Prostate gland (tissue), 2 donors: ENCODE measurements around the gene AHNAK2. TPM values are rescaled to one million over a fixed set of nuclear protein-coding genes. Genes with fewer than 3 reads are reported as not detected.
"Not testable (repeated sequence)": the region's sequence is repeated elsewhere in the genome, so short reads cannot be mapped to it uniquely, and the experiment has no call there.

ENCODE experiments used
- DNase-seq: peaks from one replicate; pipeline ENCODE4 v3.0.0-alpha.2; 2019; ENCODE audit warnings: low spot score
- H3K27ac ChIP-seq, 2 donors: fragments of 200-600 bp; sonication (generic); 2 replicates each; pipeline ENCODE4 v1.5.1; 2017 to 2019
- H3K27me3 ChIP-seq: fragments of 200-600 bp; sonication (generic); replicated peaks from 2 replicates; pipeline ENCODE4 v1.5.1; 2019; ENCODE audit not compliant: insufficient read depth
- H3K36me3 ChIP-seq, 2 donors: fragments of 200-600 bp; sonication (generic); 1 replicate in 1 of 2; 2 replicates in 1 of 2; pipeline versions ENCODE4 v1.5.1 to v1.8.1; 2017 to 2019
- H3K4me1 ChIP-seq: fragments of 200-600 bp; sonication (generic); replicated peaks from 2 replicates; pipeline ENCODE4 v1.5.1; 2019
- H3K4me3 ChIP-seq, 2 donors: fragments of 200-600 bp; sonication (generic); 2 replicates each; pipeline ENCODE4 v1.5.1; 2017 to 2019
- H3K9me3 ChIP-seq: fragments of 200-600 bp; sonication (generic); 2 replicates; pipeline ENCODE4 v1.5.1; 2017
- CTCF ChIP-seq, 4 experiments: fragments of 200-600 bp in 2 of 4; fragments of 450-650 bp in 2 of 4; sonication (generic) in 2 of 4; IDR thresholded peaks; 1 replicate in 3 of 4; 2 replicates in 1 of 4; pipeline ENCODE4 v1.5.1; 2016 to 2019; ENCODE audit warnings: antibody characterized with exemption in 4 of 4, mild to moderate bottlenecking in 2 of 4, moderate library complexity in 2 of 4
- POLR2A ChIP-seq: fragments of 450-650 bp; IDR thresholded peaks from one replicate; pipeline ENCODE4 v1.6.1; 2016; ENCODE audit warnings: antibody characterized with exemption, mild to moderate bottlenecking
- POLR2AphosphoS5 ChIP-seq: sonication (generic); formaldehyde crosslinking; IDR thresholded peaks from one replicate; pipeline ENCODE4 v1.6.1; 2017; ENCODE audit warnings: antibody characterized with exemption
- WGBS: methylation state at CpG from one replicate; pipeline ENCODE4 v1.1.5; 2018; 5-methylcytosine and 5-hydroxymethylcytosine counted together
- intact Hi-C: fragments of 100-400 bp; cut with DNase I; formaldehyde crosslinking; loops from one replicate; pipeline ENCODE4 v1.14.2; 2022
- total RNA-seq, 2 donors: library from RNA; depleted of rRNA; stranded (reverse); fragments of >200 nt; gene quantifications; one replicate each; pipeline ENCODE4 v1.1.0, GENCODE V29; 2016

AHNAK2 gene
- total RNA-seq, 2 donors from 2014 or later = 18.3 to 27.2 TPM

GRCh38 chr14:104913435-104913834 is 64.7 kb downstream of the AHNAK2 start:
- H3K36me3 ChIP-seq = no peaks in the 10 kb centered on the region
- DNase-seq = no peak
- no peaks in the 10 kb centered on the region for H3K4me1 ChIP-seq
- H3K27me3 ChIP-seq = no peaks in the 10 kb centered on the region
- WGBS = 93% methylated on average over 7 of the region's 7 CpGs
- TF ChIP-seq POLR2A = no peak
- TF ChIP-seq POLR2AphosphoS5 = no peak
- TF ChIP-seq CTCF (IDR thresholded peaks at IDR 0.05) = no peak
- intact Hi-C loops = no loop called here
- H3K9me3 ChIP-seq = no peaks in the 10 kb centered on the region
- H3K27ac ChIP-seq = no peak overlapping the region
- no peak overlapping the region for H3K4me3 ChIP-seq

- no peaks in the 10 kb centered on the region for H3K9me3 ChIP-seq
- DNase-seq = no peak
- 92% methylated on average over 3 of the region's 3 CpGs for WGBS
- no peaks in the 10 kb centered on the region for H3K27me3 ChIP-seq
- no peaks in the 10 kb centered on the region for H3K4me1 ChIP-seq
- TF ChIP-seq CTCF (IDR thresholded peaks at IDR 0.05) (no peak), POLR2AphosphoS5 (no peak), POLR2A (no peak)
- intact Hi-C loops = no loop called here
- no peak overlapping the region for H3K27ac ChIP-seq
- no peak overlapping the region for H3K4me3 ChIP-seq
- no peaks in the 10 kb centered on the region for H3K36me3 ChIP-seq
Observed at GRCh38 chr14:104912053-104912452, 66.1 kb downstream of the AHNAK2 start.

GRCh38 chr14:104908303-104908702 is 69.9 kb downstream of the AHNAK2 start:
- no peaks in the 10 kb centered on the region for H3K36me3 ChIP-seq
- intact Hi-C loops = no loop called here
- no peaks in the 10 kb centered on the region for H3K9me3 ChIP-seq
- no peak for DNase-seq
- no peak overlapping the region for H3K27ac ChIP-seq
- 0% methylated on average over 1 of the region's 1 CpG for WGBS
- no peaks in the 10 kb centered on the region for H3K27me3 ChIP-seq
- H3K4me1 ChIP-seq = no peaks in the 10 kb centered on the region
- no peak for TF ChIP-seq CTCF (IDR thresholded peaks at IDR 0.05)
- H3K4me3 ChIP-seq = no peak overlapping the region

GRCh38 chr14:104905579-104905933 is 72.6 kb downstream of the AHNAK2 start:
- 87% methylated on average over 28 of the region's 28 CpGs for WGBS
- H3K27ac ChIP-seq, H3K4me3 ChIP-seq, intact Hi-C loops, H3K36me3 ChIP-seq, H3K4me1 ChIP-seq, DNase-seq, H3K27me3 ChIP-seq, H3K9me3 ChIP-seq: not testable (repeated sequence)

- 77% methylated on average over 38 of the region's 38 CpGs for WGBS
- H3K4me1 ChIP-seq, H3K36me3 ChIP-seq, H3K27ac ChIP-seq, H3K27me3 ChIP-seq, intact Hi-C loops, H3K9me3 ChIP-seq, H3K4me3 ChIP-seq, DNase-seq: not testable (repeated sequence)
Observed at GRCh38 chr14:104904650-104905578, 73.3 kb downstream of the AHNAK2 start.

GRCh38 chr14:104903990-104904389 is 74.2 kb downstream of the AHNAK2 start:
- H3K4me1 ChIP-seq = no peaks in the 10 kb centered on the region
- H3K9me3 ChIP-seq = no peaks in the 10 kb centered on the region
- intact Hi-C loops = no loop called here
- H3K36me3 ChIP-seq = no peaks in the 10 kb centered on the region
- H3K27ac ChIP-seq = no peak overlapping the region
- WGBS = 98% methylated on average over 7 of the region's 7 CpGs
- no peak overlapping the region for H3K4me3 ChIP-seq
- H3K27me3 ChIP-seq = no peaks in the 10 kb centered on the region
- DNase-seq = no peak
- TF ChIP-seq POLR2A (no peak), POLR2AphosphoS5 (no peak), CTCF (IDR thresholded peaks at IDR 0.05) (no peak)
